ENCODE data around the gene EXOC5.

EXOC5 gene

DNA sequence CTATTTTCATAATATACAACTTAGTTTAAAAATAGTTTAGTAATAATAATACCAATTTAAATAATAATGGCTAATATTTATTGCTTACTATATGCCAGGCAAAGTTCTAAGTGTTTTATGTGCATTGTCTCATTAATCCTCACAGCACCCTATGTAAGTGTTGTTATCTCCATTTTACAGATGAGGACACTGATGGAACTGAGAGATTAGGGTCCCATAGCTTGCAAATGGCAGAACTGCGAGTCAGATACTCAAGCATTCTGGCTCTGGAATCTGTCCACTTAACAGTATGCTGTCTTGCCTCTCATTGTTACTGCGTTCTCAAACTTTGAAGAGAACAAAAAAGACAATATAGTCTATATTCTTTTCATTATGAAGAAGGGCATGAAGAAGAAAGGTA is 19.0 kb upstream of the EXOC5 start:
- TF ChIP-seq CREB1 (IDR thresholded peaks at IDR 0.05; ENCODE audit: low read depth): no peak
- no peak for TF ChIP-seq YY1 (IDR thresholded peaks at IDR 0.05; ENCODE audit: low read depth)
- no peak for TF ChIP-seq TEAD4 (IDR thresholded peaks at IDR 0.05)
- no peak for TF ChIP-seq EGR1 (IDR thresholded peaks at IDR 0.05)
- TF ChIP-seq MAX (IDR thresholded peaks at IDR 0.05): no peak
- no peak for TF ChIP-seq REST (IDR thresholded peaks at IDR 0.05; ENCODE audit: low read depth)
- TF ChIP-seq FOXM1 (IDR thresholded peaks at IDR 0.05; ENCODE audit: borderline replicate concordance, low read depth): no peak
- TF ChIP-seq CEBPB (IDR thresholded peaks at IDR 0.05): no peak
- TF ChIP-seq, protein P1, sequence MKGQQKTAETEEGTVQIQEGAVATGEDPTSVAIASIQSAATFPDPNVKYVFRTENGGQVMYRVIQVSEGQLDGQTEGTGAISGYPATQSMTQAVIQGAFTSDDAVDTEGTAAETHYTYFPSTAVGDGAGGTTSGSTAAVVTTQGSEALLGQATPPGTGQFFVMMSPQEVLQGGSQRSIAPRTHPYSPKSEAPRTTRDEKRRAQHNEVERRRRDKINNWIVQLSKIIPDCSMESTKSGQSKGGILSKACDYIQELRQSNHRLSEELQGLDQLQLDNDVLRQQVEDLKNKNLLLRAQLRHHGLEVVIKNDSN (IDR thresholded peaks at IDR 0.05): no peak
- TF ChIP-seq RAD21 (IDR thresholded peaks at IDR 0.05; ENCODE audit: low read depth): no peak
- no peak for TF ChIP-seq NFIC (IDR thresholded peaks at IDR 0.05)
- TF ChIP-seq EP300 (IDR thresholded peaks at IDR 0.05; ENCODE audit: borderline replicate concordance): no peak
- no peak for TF ChIP-seq TAF1 (IDR thresholded peaks at IDR 0.05; ENCODE audit: low read depth)
- TF ChIP-seq TCF12 (IDR thresholded peaks at IDR 0.05; ENCODE audit: low read depth): no peak
- no peak for TF ChIP-seq ZBTB7A (IDR thresholded peaks at IDR 0.05; ENCODE audit: low read depth)

- TF ChIP-seq RAD21 (IDR thresholded peaks at IDR 0.05; ENCODE audit: low read depth) (no peak), CEBPB (IDR thresholded peaks at IDR 0.05) (no peak), YY1 (IDR thresholded peaks at IDR 0.05; ENCODE audit: low read depth) (no peak), NFIC (IDR thresholded peaks at IDR 0.05) (no peak), MAX (IDR thresholded peaks at IDR 0.05) (no peak)
- TF ChIP-seq, protein P1 (IDR thresholded peaks at IDR 0.05): no peak
These were observed 8.4 kb upstream of the EXOC5 start for GRCh38 chr14:57277062-57277461.

DNA sequence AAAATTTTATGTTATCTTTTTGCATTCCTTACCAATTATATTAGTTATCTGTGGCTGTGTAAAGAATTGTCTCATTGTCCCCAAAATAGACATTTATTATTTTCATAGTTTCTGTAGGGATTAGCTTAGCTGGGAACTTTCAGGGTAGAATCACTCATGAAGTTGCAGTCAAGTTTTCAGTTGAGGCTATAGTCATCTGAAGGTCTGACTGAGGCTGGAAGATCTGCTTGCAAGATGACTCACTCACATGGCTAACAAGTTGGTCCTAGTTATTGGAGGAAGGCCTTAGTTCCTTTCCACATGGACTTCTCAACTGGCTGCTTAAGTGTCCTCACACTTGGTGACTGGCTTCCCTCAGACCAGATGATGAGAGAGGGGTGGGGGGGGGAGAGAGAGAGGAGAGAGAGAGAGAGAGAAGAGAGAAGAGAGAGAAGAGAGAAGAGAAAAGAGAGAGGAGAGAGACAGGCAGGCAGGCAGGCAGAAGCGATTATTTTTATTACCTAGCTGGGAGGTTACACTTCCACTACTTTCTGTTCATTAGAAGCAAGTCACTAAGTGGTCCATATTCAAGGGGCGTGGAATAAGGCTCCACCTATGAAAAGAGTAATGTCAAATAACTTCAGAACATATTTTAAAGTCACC is 6.4 kb upstream of the EXOC5 start:
- TF ChIP-seq TAF1 (IDR thresholded peaks at IDR 0.05; ENCODE audit: low read depth): no peak
- TF ChIP-seq ZBTB7A (IDR thresholded peaks at IDR 0.05; ENCODE audit: low read depth): no peak
- TF ChIP-seq CEBPB (IDR thresholded peaks at IDR 0.05): no peak

- TF ChIP-seq TEAD4 (IDR thresholded peaks at IDR 0.05) (no peak), NFIC (IDR thresholded peaks at IDR 0.05) (no peak), RAD21 (IDR thresholded peaks at IDR 0.05; ENCODE audit: low read depth) (no peak), FOXM1 (IDR thresholded peaks at IDR 0.05; ENCODE audit: borderline replicate concordance, low read depth) (no peak), MAX (IDR thresholded peaks at IDR 0.05) (no peak), TAF1 (IDR thresholded peaks at IDR 0.05; ENCODE audit: low read depth) (no peak), CREB1 (IDR thresholded peaks at IDR 0.05; ENCODE audit: low read depth) (no peak), TCF12 (IDR thresholded peaks at IDR 0.05; ENCODE audit: low read depth) (no peak), CEBPB (IDR thresholded peaks at IDR 0.05) (no peak), EP300 (IDR thresholded peaks at IDR 0.05; ENCODE audit: borderline replicate concordance) (no peak), REST (IDR thresholded peaks at IDR 0.05; ENCODE audit: low read depth) (no peak), EGR1 (IDR thresholded peaks at IDR 0.05) (no peak), ZBTB7A (IDR thresholded peaks at IDR 0.05; ENCODE audit: low read depth) (no peak), YY1 (IDR thresholded peaks at IDR 0.05; ENCODE audit: low read depth) (no peak)
- TF ChIP-seq, protein P1 (IDR thresholded peaks at IDR 0.05): no peak
These were observed 5.8 kb upstream of the EXOC5 start for GRCh38 chr14:57274551-57274950.

GRCh38 chr14:57273236-57273635 is 4.5 kb upstream of the EXOC5 start:
- TF ChIP-seq TAF1 (IDR thresholded peaks at IDR 0.05; ENCODE audit: low read depth): no peak
- no peak for TF ChIP-seq ZBTB7A (IDR thresholded peaks at IDR 0.05; ENCODE audit: low read depth)
- no peak for TF ChIP-seq NFIC (IDR thresholded peaks at IDR 0.05)
- TF ChIP-seq CEBPB (IDR thresholded peaks at IDR 0.05): no peak
- no peak for TF ChIP-seq RAD21 (IDR thresholded peaks at IDR 0.05; ENCODE audit: low read depth)
- TF ChIP-seq FOXM1 (IDR thresholded peaks at IDR 0.05; ENCODE audit: borderline replicate concordance, low read depth): no peak
- TF ChIP-seq EP300 (IDR thresholded peaks at IDR 0.05; ENCODE audit: borderline replicate concordance): no peak
- no peak for TF ChIP-seq YY1 (IDR thresholded peaks at IDR 0.05; ENCODE audit: low read depth)
- TF ChIP-seq REST (IDR thresholded peaks at IDR 0.05; ENCODE audit: low read depth): no peak
- TF ChIP-seq TCF12 (IDR thresholded peaks at IDR 0.05; ENCODE audit: low read depth): no peak
- TF ChIP-seq MAX (IDR thresholded peaks at IDR 0.05): no peak
- TF ChIP-seq CREB1 (IDR thresholded peaks at IDR 0.05; ENCODE audit: low read depth): no peak
- TF ChIP-seq EGR1 (IDR thresholded peaks at IDR 0.05): no peak
- TF ChIP-seq, protein P1 (IDR thresholded peaks at IDR 0.05): no peak
- no peak for TF ChIP-seq TEAD4 (IDR thresholded peaks at IDR 0.05)

Measured in Ishikawa (cell line).